GM21786 (cell line): ENCODE data around the gene ZNF479.
"Not testable (repeated sequence)": the region's sequence is repeated elsewhere in the genome, so short reads cannot be mapped to it uniquely, and the experiment has no call there.

Source experiments
- ATAC-seq: cut with Tn5 transposase; IDR thresholded peaks from one replicate; pipeline ENCODE4 v1.9.1; 2021; ENCODE audit not compliant: unreplicated experiment

The ZNF479 gene

GRCh38 chr7:57132336-57132735, at the start of gene ZNF479:
Gene ZNF479, minus strand, starts transcription at chr7:57132436. Its CDS starts 112 bp downstream, at chr7:57132324.
- not testable (repeated sequence) for ATAC-seq

- ATAC-seq = no peak
Measured at GRCh38 chr7:57182031-57182430, 49.8 kb upstream of the ZNF479 start.

GRCh38 chr7:57181281-57181680, 49.0 kb upstream of the ZNF479 start:
- ATAC-seq = no peak

- no peak for ATAC-seq
Measured at GRCh38 chr7:57179776-57180415, 47.7 kb upstream of the ZNF479 start.

- no peak for ATAC-seq
Measured at GRCh38 chr7:57178768-57179139, 46.5 kb upstream of the ZNF479 start.

GRCh38 chr7:57177856-57178767, 45.9 kb upstream of the ZNF479 start:
- ATAC-seq = no peak

GRCh38 chr7:57176928-57177635, 44.8 kb upstream of the ZNF479 start:
- ATAC-seq = no peak

- ATAC-seq = no peak
Measured at GRCh38 chr7:57165285-57165899, 33.2 kb upstream of the ZNF479 start.

- not testable (repeated sequence) for ATAC-seq
Measured at GRCh38 chr7:57120123-57120784, 12.0 kb downstream of the ZNF479 start.
